ENCODE measurements around the gene TMEM35B.
"Not testable (repeated sequence)": the region's sequence is repeated elsewhere in the genome, so short reads cannot be mapped to it uniquely, and the experiment has no call there.

The TMEM35B gene

GRCh38 chr1:34967672-34968071, 17.5 kb downstream of the TMEM35B start:
- not testable (repeated sequence) for H2AFZ ChIP-seq (ENCODE audit: low read length); H4K20me1 ChIP-seq (ENCODE audit: insufficient read depth, low read length, poor library complexity, severe bottlenecking); H3K9me3 ChIP-seq (ENCODE audit: insufficient read depth, low read depth, low read length); H3K79me2 ChIP-seq (ENCODE audit: insufficient read depth, low read length); H3K4me3 ChIP-seq (ENCODE audit: low read length, poor library complexity, severe bottlenecking); H3K9ac ChIP-seq (ENCODE audit: low read depth, low read length, poor library complexity, severe bottlenecking); H3K36me3 ChIP-seq (ENCODE audit: insufficient read depth, low read length); H3K4me1 ChIP-seq (ENCODE audit: insufficient read depth, low read length, poor library complexity, severe bottlenecking); H3F3A ChIP-seq (ENCODE audit: low read depth); H3K4me2 ChIP-seq (ENCODE audit: low read depth, low read length, poor library complexity, severe bottlenecking); H3K9me2 ChIP-seq (replicated peaks; ENCODE audit: low read depth, low read length); H3K27me3 ChIP-seq (ENCODE audit: insufficient read depth, low read length, poor library complexity, severe bottlenecking)

GRCh38 chr1:34965597-34965996, 19.6 kb downstream of the TMEM35B start:
- no peak overlapping the region for H3K4me2 ChIP-seq (ENCODE audit: low read depth, low read length, poor library complexity, severe bottlenecking)
- no peaks in the 10 kb centered on the region for H3K4me1 ChIP-seq (ENCODE audit: insufficient read depth, low read length, poor library complexity, severe bottlenecking)
- H2AFZ ChIP-seq (ENCODE audit: low read length) = no peak overlapping the region
- H3K9ac ChIP-seq (ENCODE audit: low read depth, low read length, poor library complexity, severe bottlenecking) = no peak overlapping the region
- H4K20me1 ChIP-seq (ENCODE audit: insufficient read depth, low read length, poor library complexity, severe bottlenecking) = no peaks in the 10 kb centered on the region
- no peaks in the 10 kb centered on the region for H3K79me2 ChIP-seq (ENCODE audit: insufficient read depth, low read length)
- H3F3A ChIP-seq (ENCODE audit: low read depth) = no peaks in the 10 kb centered on the region
- no peaks in the 10 kb centered on the region for H3K36me3 ChIP-seq (ENCODE audit: insufficient read depth, low read length)
- TF ChIP-seq EZH2phosphoT487 (IDR thresholded peaks at IDR 0.05; ENCODE audit: borderline replicate concordance) = no peak
- TF ChIP-seq, protein P1, sequence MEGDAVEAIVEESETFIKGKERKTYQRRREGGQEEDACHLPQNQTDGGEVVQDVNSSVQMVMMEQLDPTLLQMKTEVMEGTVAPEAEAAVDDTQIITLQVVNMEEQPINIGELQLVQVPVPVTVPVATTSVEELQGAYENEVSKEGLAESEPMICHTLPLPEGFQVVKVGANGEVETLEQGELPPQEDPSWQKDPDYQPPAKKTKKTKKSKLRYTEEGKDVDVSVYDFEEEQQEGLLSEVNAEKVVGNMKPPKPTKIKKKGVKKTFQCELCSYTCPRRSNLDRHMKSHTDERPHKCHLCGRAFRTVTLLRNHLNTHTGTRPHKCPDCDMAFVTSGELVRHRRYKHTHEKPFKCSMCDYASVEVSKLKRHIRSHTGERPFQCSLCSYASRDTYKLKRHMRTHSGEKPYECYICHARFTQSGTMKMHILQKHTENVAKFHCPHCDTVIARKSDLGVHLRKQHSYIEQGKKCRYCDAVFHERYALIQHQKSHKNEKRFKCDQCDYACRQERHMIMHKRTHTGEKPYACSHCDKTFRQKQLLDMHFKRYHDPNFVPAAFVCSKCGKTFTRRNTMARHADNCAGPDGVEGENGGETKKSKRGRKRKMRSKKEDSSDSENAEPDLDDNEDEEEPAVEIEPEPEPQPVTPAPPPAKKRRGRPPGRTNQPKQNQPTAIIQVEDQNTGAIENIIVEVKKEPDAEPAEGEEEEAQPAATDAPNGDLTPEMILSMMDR (conservative IDR thresholded peaks at IDR 0.05; ENCODE audit: low read length) = no peak
- H3K9me2 ChIP-seq (replicated peaks; ENCODE audit: low read depth, low read length) = no peaks in the 10 kb centered on the region
- H3K27me3 ChIP-seq (ENCODE audit: insufficient read depth, low read length, poor library complexity, severe bottlenecking) = no peaks in the 10 kb centered on the region
- H3K4me3 ChIP-seq (ENCODE audit: low read length, poor library complexity, severe bottlenecking) = no peak overlapping the region
- H3K9me3 ChIP-seq (ENCODE audit: insufficient read depth, low read depth, low read length) = peaks cover 6% of the 10 kb centered on the region; the same call in 1 of the 2 replicates

DNA sequence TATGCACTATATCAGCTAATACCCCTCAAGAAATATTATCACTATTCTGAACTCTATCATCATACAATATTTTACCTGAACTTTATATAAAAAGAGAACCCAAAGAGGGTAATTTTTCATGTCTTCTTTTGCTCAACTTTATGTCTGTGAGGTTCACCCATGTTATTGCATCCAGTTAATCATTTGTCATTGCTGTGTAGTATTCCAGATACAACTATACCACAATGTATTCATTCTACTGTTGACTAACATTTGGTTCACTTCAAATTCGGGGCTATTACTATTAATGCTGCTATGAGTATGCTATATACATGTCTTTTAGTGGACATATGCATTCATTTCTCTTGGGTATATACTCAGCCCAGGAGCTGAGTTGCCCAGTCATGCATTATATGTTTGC, 34.7 kb downstream of the TMEM35B start:
- TF ChIP-seq, protein P1 (conservative IDR thresholded peaks at IDR 0.05; ENCODE audit: low read length) = no peak
- no peak for TF ChIP-seq EZH2phosphoT487 (IDR thresholded peaks at IDR 0.05; ENCODE audit: borderline replicate concordance)
- Histone ChIP-seq H3K79me2 (ENCODE audit: insufficient read depth, low read length) (no peaks in the 10 kb centered on the region), H3F3A (ENCODE audit: low read depth) (no peaks in the 10 kb centered on the region), H4K20me1 (ENCODE audit: insufficient read depth, low read length, poor library complexity, severe bottlenecking) (no peaks in the 10 kb centered on the region), H3K9me3 (ENCODE audit: insufficient read depth, low read depth, low read length) (no peaks in the 10 kb centered on the region), H3K36me3 (ENCODE audit: insufficient read depth, low read length) (no peaks in the 10 kb centered on the region), H3K4me2 (ENCODE audit: low read depth, low read length, poor library complexity, severe bottlenecking) (no peak overlapping the region), H2AFZ (ENCODE audit: low read length) (no peak overlapping the region), H3K4me3 (ENCODE audit: low read length, poor library complexity, severe bottlenecking) (no peak overlapping the region), H3K4me1 (ENCODE audit: insufficient read depth, low read length, poor library complexity, severe bottlenecking) (no peaks in the 10 kb centered on the region), H3K9ac (ENCODE audit: low read depth, low read length, poor library complexity, severe bottlenecking) (no peak overlapping the region), H3K27me3 (ENCODE audit: insufficient read depth, low read length, poor library complexity, severe bottlenecking) (no peaks in the 10 kb centered on the region), H3K9me2 (replicated peaks; ENCODE audit: low read depth, low read length) (no peaks in the 10 kb centered on the region)

- H3K4me2 ChIP-seq (ENCODE audit: low read depth, low read length, poor library complexity, severe bottlenecking); H4K20me1 ChIP-seq (ENCODE audit: insufficient read depth, low read length, poor library complexity, severe bottlenecking); H3K27me3 ChIP-seq (ENCODE audit: insufficient read depth, low read length, poor library complexity, severe bottlenecking); H3K9me2 ChIP-seq (replicated peaks; ENCODE audit: low read depth, low read length); H3K9ac ChIP-seq (ENCODE audit: low read depth, low read length, poor library complexity, severe bottlenecking); H2AFZ ChIP-seq (ENCODE audit: low read length); H3K4me3 ChIP-seq (ENCODE audit: low read length, poor library complexity, severe bottlenecking); H3F3A ChIP-seq (ENCODE audit: low read depth); H3K36me3 ChIP-seq (ENCODE audit: insufficient read depth, low read length); H3K9me3 ChIP-seq (ENCODE audit: insufficient read depth, low read depth, low read length); H3K4me1 ChIP-seq (ENCODE audit: insufficient read depth, low read length, poor library complexity, severe bottlenecking); H3K79me2 ChIP-seq (ENCODE audit: insufficient read depth, low read length): not testable (repeated sequence)
Measured at GRCh38 chr1:34948739-34949138, 36.4 kb downstream of the TMEM35B start.

DNA sequence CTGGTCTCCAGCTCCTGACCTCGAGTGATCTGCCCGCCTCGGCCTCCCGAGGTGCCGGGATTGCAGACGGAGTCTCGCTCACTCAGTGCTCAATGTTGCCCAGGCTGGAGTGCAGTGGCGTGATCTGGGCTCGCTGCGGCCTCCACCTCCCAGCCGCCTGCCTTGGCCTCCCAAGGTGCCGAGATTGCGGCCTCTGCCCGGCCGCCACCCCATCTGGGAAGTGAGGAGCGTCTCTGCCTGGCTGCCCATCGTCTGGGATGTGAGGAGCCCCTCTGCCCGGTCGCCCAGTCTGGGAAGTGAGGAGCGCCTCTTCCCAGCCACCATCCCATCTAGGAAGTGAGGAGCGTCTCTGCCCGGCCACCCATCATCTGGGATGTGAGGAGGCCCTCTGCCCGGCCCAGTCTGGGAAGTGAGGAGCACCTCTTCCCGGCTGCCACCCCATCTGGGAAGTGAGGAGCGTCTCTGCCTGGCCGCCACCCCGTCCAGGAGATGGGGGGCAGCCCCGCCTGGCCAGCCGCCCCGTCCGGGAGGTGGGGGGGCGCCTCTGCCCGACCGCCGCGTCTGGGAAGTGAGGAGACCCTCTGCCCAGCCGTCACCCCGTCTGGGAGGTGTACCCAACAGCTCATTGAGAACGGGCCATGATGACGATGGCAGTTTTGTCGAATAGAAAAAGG, 37.4 kb downstream of the TMEM35B start:
- H3K4me1 ChIP-seq (ENCODE audit: insufficient read depth, low read length, poor library complexity, severe bottlenecking); H3K9me3 ChIP-seq (ENCODE audit: insufficient read depth, low read depth, low read length); H2AFZ ChIP-seq (ENCODE audit: low read length); H3K4me3 ChIP-seq (ENCODE audit: low read length, poor library complexity, severe bottlenecking); H3K9ac ChIP-seq (ENCODE audit: low read depth, low read length, poor library complexity, severe bottlenecking); H3K9me2 ChIP-seq (replicated peaks; ENCODE audit: low read depth, low read length); H3K4me2 ChIP-seq (ENCODE audit: low read depth, low read length, poor library complexity, severe bottlenecking); H3K79me2 ChIP-seq (ENCODE audit: insufficient read depth, low read length); H3K36me3 ChIP-seq (ENCODE audit: insufficient read depth, low read length); H3F3A ChIP-seq (ENCODE audit: low read depth); H4K20me1 ChIP-seq (ENCODE audit: insufficient read depth, low read length, poor library complexity, severe bottlenecking); H3K27me3 ChIP-seq (ENCODE audit: insufficient read depth, low read length, poor library complexity, severe bottlenecking): not testable (repeated sequence)

Measured in Loucy (cell line).